Bronchial epithelial cell (primary cell): Measurements from ENCODE around the gene CCDC7. TPM values are rescaled to one million over a fixed set of nuclear protein-coding genes. Genes with fewer than 3 reads are reported as not detected.
"Not testable (repeated sequence)": the region's sequence is repeated elsewhere in the genome, so short reads cannot be mapped to it uniquely, and the experiment has no call there.

Experiments
- DNase-seq: peaks from one replicate; pipeline ENCODE4 v3.0.0-alpha.2; 2010; ENCODE audit warnings: low read depth
- FAIRE-seq: peaks from 2 replicates; lab custom pipeline; 2011; peaks lifted over from hg19 to GRCh38; lab: Jason Lieb, UNC
- H3K27me3 ChIP-seq: 2 replicates; pipeline ENCODE4 v1.5.1; 2011; ENCODE audit warnings: low read length; ENCODE audit not compliant: control insufficient read depth, insufficient read depth
- H3K36me3 ChIP-seq: 2 replicates; pipeline ENCODE4 v1.5.1; 2011; ENCODE audit warnings: low read length; ENCODE audit not compliant: control insufficient read depth, insufficient read depth
- H3K4me3 ChIP-seq: 2 replicates; pipeline ENCODE4 v1.5.1; 2011; ENCODE audit warnings: mild to moderate bottlenecking, low read depth, low read length, control low read depth
- CTCF ChIP-seq: IDR thresholded peaks from 2 replicates; pipeline ENCODE4 v1.5.1; 2011; ENCODE audit warnings: mild to moderate bottlenecking, moderate library complexity, low read length, control low read depth, inconsistent platforms; ENCODE audit not compliant: insufficient read depth, severe bottlenecking
- total RNA-seq: library from RNA; depleted of rRNA; stranded (reverse); fragments of >200 nt; gene quantifications from 2 replicates; pipeline ENCODE4 v1.2.1, GENCODE V29; 2014

Gene CCDC7
- total RNA-seq, 1 donor from 2014 or later: 1.8 TPM

- H3K36me3 ChIP-seq: no peaks in the 10 kb centered on the region
- no peak overlapping the region for H3K4me3 ChIP-seq
- no peak for FAIRE-seq
- DNase-seq: no peak
- no peak for TF ChIP-seq CTCF
- H3K27me3 ChIP-seq: no peaks in the 10 kb centered on the region
Measured at GRCh38 chr10:32687116-32687515, 241.2 kb downstream of the CCDC7 start.

GRCh38 chr10:32687546-32687945 lies 241.6 kb downstream of the CCDC7 start:
- FAIRE-seq: no peak
- H3K4me3 ChIP-seq: no peak overlapping the region
- no peak for DNase-seq
- TF ChIP-seq CTCF: no peak
- no peaks in the 10 kb centered on the region for H3K36me3 ChIP-seq
- no peaks in the 10 kb centered on the region for H3K27me3 ChIP-seq

- no peak for TF ChIP-seq CTCF
- no peak overlapping the region for H3K4me3 ChIP-seq
- FAIRE-seq (no peak), DNase-seq (peak; percentile 72)
- H3K36me3 ChIP-seq: no peaks in the 10 kb centered on the region
- H3K27me3 ChIP-seq: no peaks in the 10 kb centered on the region
Measured at GRCh38 chr10:32692174-32692573, 246.2 kb downstream of the CCDC7 start.

- DNase-seq (no peak), FAIRE-seq (no peak)
- Histone ChIP-seq H3K4me3 (no peak overlapping the region), H3K36me3 (no peaks in the 10 kb centered on the region), H3K27me3 (no peaks in the 10 kb centered on the region)
- no peak for TF ChIP-seq CTCF
Measured at GRCh38 chr10:32693441-32693979, 247.6 kb downstream of the CCDC7 start.

- not testable (repeated sequence) for H3K36me3 ChIP-seq, DNase-seq, H3K4me3 ChIP-seq, H3K27me3 ChIP-seq, FAIRE-seq
Measured at GRCh38 chr10:32699683-32700082, 253.7 kb downstream of the CCDC7 start.

GRCh38 chr10:32713560-32713959 lies 267.6 kb downstream of the CCDC7 start:
- Histone ChIP-seq H3K36me3 (no peaks in the 10 kb centered on the region), H3K27me3 (no peaks in the 10 kb centered on the region), H3K4me3 (no peak overlapping the region)
- FAIRE-seq: no peak
- peak; percentile 18 for TF ChIP-seq CTCF
- DNase-seq: no peak
